Smooth muscle cell (in vitro differentiated cells): ENCODE measurements around the gene MCC. TPM values are rescaled to one million over a fixed set of nuclear protein-coding genes. Genes with fewer than 3 reads are reported as not detected.

Experiments
- DNase-seq: peaks from one replicate; lab custom pipeline; 2025; ENCODE audit not compliant: unreplicated experiment; lab: John Stamatoyannopoulos, UW
- H2AFZ ChIP-seq: fragments of 200-600 bp; sonication (generic); 2 replicates; pipeline ENCODE4 v1.6.0; 2016; ENCODE audit warnings: antibody characterized with exemption, low read depth, mild to moderate bottlenecking
- H3F3A ChIP-seq: fragments of 200-600 bp; sonication (generic); 2 replicates; pipeline ENCODE4 v1.6.0; 2017; ENCODE audit warnings: antibody characterized with exemption, low read depth
- H3K27ac ChIP-seq: fragments of 200-600 bp; sonication (generic); 2 replicates; pipeline ENCODE4 v1.5.1; 2016; ENCODE audit warnings: low read depth, mild to moderate bottlenecking
- H3K27me3 ChIP-seq: fragments of 200-600 bp; sonication (generic); 2 replicates; pipeline ENCODE4 v1.6.1; 2016; ENCODE audit warnings: low read depth, mild to moderate bottlenecking
- H3K36me3 ChIP-seq: fragments of 200-600 bp; sonication (generic); 2 replicates; pipeline ENCODE4 v1.5.1; 2016; ENCODE audit warnings: low read depth
- H3K4me1 ChIP-seq: fragments of 200-600 bp; sonication (generic); 2 replicates; pipeline ENCODE4 v1.5.1; 2016; ENCODE audit warnings: low read depth
- H3K4me2 ChIP-seq: fragments of 200-600 bp; sonication (generic); 2 replicates; pipeline ENCODE4 v1.6.0; 2016; ENCODE audit warnings: mild to moderate bottlenecking
- H3K4me3 ChIP-seq: fragments of 200-600 bp; sonication (generic); 2 replicates; pipeline ENCODE4 v1.5.1; 2016; ENCODE audit warnings: mild to moderate bottlenecking
- H3K79me2 ChIP-seq: fragments of 200-600 bp; sonication (generic); 2 replicates; pipeline ENCODE4 v1.6.0; 2016; ENCODE audit warnings: low read depth, mild to moderate bottlenecking
- H3K9ac ChIP-seq: fragments of 200-600 bp; sonication (generic); 2 replicates; pipeline ENCODE4 v1.6.0; 2016; ENCODE audit warnings: low read depth
- H3K9me3 ChIP-seq: fragments of 200-600 bp; sonication (generic); replicated peaks from 2 replicates; pipeline ENCODE4 v1.5.1; 2016; ENCODE audit warnings: low read depth
- H4K20me1 ChIP-seq: fragments of 200-600 bp; sonication (generic); 2 replicates; pipeline ENCODE4 v1.6.0; 2016; ENCODE audit warnings: low read depth
- CTCF ChIP-seq: fragments of 200-600 bp; sonication (generic); IDR thresholded peaks from 2 replicates; pipeline ENCODE4 v1.5.1; 2017; ENCODE audit warnings: borderline replicate concordance, mild to moderate bottlenecking, antibody characterized with exemption; ENCODE audit not compliant: insufficient read depth, poor library complexity, severe bottlenecking
- WGBS: methylation state at CpG from one replicate; pipeline ENCODE4 v1.1.7; 2016; ENCODE audit warnings: low lambda C conversion rate; 5-methylcytosine and 5-hydroxymethylcytosine counted together
- polyA plus RNA-seq: library from polyadenylated mRNA; unstranded; fragments of >200 nt; fragmentation: Nextera tagmentation; extraction: Ambion mirVana; gene quantifications from 2 replicates; pipeline ENCODE4 v1.2.1, GENCODE V29; 2016
- total RNA-seq: library from RNA; depleted of rRNA; stranded (reverse); fragments of >200 nt; gene quantifications from 2 replicates; pipeline ENCODE4 v1.2.3, GENCODE V29; 2014

The MCC gene
- total and polyA plus RNA-seq, 2 experiments from 2014 or later: 5.8 to 19.2 TPM

- H3K9me3 ChIP-seq: no peaks in the 10 kb centered on the region
- H3K36me3 ChIP-seq: no peaks in the 10 kb centered on the region
- peak overlapping the region; percentile 51 for H3K4me2 ChIP-seq
- H3K27ac ChIP-seq: peak overlapping the region; percentile 55
- WGBS: 60% methylated on average over 4 of the region's 4 CpGs
- DNase-seq: no peak
- no peak overlapping the region for H2AFZ ChIP-seq
- no peaks in the 10 kb centered on the region for H3K27me3 ChIP-seq
- H3K9ac ChIP-seq: no peak overlapping the region
- H3K4me1 ChIP-seq: peaks cover 4% of the 10 kb centered on the region
- peaks cover 18% of the 10 kb centered on the region for H3K79me2 ChIP-seq
- TF ChIP-seq CTCF: no peak
- peaks cover 9% of the 10 kb centered on the region for H3F3A ChIP-seq
- no peak overlapping the region for H3K4me3 ChIP-seq
- H4K20me1 ChIP-seq: peaks cover 23% of the 10 kb centered on the region
Observed at GRCh38 chr5:112996830-112997374, 491.4 kb downstream of the MCC start.

GRCh38 chr5:112995764-112996618 lies 492.3 kb downstream of the MCC start:
- Histone ChIP-seq H3F3A (peaks cover 9% of the 10 kb centered on the region), H3K4me2 (peak overlapping the region; percentile 51)

GRCh38 chr5:112986224-112986623 lies 502.0 kb downstream of the MCC start:
- Histone ChIP-seq H2AFZ (no peak overlapping the region), H3K4me1 (peaks cover 7% of the 10 kb centered on the region), H3K27me3 (no peaks in the 10 kb centered on the region), H3K79me2 (peaks cover 95% of the 10 kb centered on the region), H3K27ac (no peak overlapping the region), H3K4me2 (no peak overlapping the region), H3K36me3 (no peaks in the 10 kb centered on the region), H3F3A (no peaks in the 10 kb centered on the region), H3K9me3 (no peaks in the 10 kb centered on the region), H3K9ac (no peak overlapping the region), H4K20me1 (peaks cover 91% of the 10 kb centered on the region), H3K4me3 (no peak overlapping the region)
- DNase-seq: no peak
- WGBS: 96% methylated on average over 4 of the region's 4 CpGs
- no peak for TF ChIP-seq CTCF

More at GRCh38 chr5:112995764-112996618, 492.3 kb downstream of the MCC start:
- peaks cover 32% of the 10 kb centered on the region for H4K20me1 ChIP-seq
- no peaks in the 10 kb centered on the region for H3K9me3 ChIP-seq
- peak; percentile 97 for TF ChIP-seq CTCF
- no peaks in the 10 kb centered on the region for H3K36me3 ChIP-seq
- no peak overlapping the region for H3K9ac ChIP-seq
- no peak overlapping the region for H2AFZ ChIP-seq
- peaks cover 4% of the 10 kb centered on the region for H3K4me1 ChIP-seq
- no peaks in the 10 kb centered on the region for H3K27me3 ChIP-seq
- WGBS: 22% methylated on average over 7 of the region's 7 CpGs
- peaks cover 25% of the 10 kb centered on the region for H3K79me2 ChIP-seq
- DNase-seq: peak; percentile 18
- H3K4me3 ChIP-seq: no peak overlapping the region
- H3K27ac ChIP-seq: peak overlapping the region; percentile 55
